ENCODE results near the gene FUBP1.

The FUBP1 gene

DNA sequence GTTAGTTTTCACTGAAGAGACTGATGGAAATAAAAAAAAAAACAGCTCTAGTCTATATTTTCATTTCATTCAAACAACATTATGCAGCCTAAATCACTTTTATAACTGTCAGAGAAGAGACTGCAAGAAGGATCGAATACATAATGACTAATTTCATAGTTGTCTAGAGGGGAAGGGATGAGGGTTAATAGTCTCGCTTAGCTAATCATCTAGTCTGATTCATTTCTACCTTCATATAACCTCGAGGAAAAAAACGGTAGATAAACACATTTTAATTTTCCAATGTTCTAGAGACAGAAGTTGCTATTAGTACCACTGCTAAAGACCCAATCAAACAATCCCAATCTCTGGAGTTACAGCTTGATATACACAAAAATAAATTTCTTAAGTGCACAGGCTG, 3.5 kb downstream of the FUBP1 start:
- TF ChIP-seq, protein P1, sequence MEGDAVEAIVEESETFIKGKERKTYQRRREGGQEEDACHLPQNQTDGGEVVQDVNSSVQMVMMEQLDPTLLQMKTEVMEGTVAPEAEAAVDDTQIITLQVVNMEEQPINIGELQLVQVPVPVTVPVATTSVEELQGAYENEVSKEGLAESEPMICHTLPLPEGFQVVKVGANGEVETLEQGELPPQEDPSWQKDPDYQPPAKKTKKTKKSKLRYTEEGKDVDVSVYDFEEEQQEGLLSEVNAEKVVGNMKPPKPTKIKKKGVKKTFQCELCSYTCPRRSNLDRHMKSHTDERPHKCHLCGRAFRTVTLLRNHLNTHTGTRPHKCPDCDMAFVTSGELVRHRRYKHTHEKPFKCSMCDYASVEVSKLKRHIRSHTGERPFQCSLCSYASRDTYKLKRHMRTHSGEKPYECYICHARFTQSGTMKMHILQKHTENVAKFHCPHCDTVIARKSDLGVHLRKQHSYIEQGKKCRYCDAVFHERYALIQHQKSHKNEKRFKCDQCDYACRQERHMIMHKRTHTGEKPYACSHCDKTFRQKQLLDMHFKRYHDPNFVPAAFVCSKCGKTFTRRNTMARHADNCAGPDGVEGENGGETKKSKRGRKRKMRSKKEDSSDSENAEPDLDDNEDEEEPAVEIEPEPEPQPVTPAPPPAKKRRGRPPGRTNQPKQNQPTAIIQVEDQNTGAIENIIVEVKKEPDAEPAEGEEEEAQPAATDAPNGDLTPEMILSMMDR (IDR thresholded peaks at IDR 0.05) = no peak
- H3K27ac ChIP-seq = no peak overlapping the region

DNA sequence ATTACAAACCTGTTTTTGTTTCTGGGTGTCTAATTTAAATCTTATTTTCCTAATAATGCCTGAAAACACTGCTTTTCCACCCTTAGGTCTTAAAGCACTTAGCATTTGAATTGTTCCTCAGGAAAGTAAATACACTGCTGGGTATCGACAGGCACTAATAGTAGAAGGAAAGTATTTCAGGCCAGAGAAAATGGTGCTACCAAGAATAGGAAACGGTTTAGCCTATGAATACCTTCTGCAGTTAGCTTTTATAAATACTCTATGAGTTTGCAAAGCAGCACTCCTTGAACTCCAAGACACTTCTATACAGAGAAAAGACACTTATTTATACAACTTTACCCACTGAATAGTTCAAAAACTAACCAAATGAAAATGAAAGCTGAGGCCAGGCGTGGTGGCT, 6.8 kb downstream of the FUBP1 start:
- TF ChIP-seq, protein P1 (IDR thresholded peaks at IDR 0.05) = no peak
- TF ChIP-seq ZFX (IDR thresholded peaks at IDR 0.05; ENCODE audit: borderline replicate concordance) = no peak
- H3K27ac ChIP-seq = no peak overlapping the region

DNA sequence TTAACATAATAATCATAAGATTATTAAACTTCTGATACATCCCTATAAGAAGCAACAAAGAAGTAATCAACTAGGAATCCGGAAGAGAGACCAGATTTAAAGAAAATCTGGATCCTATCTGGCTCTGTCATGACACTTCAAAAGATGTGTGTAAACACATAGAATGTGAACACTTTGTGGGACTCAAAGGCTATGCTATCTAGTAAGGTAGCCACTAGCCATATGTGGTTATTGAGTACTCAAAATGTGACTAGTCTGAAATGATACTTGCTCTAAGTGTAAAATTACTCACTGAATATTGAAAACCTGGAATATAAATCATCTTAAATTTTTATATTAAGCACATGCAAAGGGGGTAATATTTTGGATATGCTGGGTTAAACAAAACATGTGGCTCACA, 8.7 kb downstream of the FUBP1 start:
- TF ChIP-seq, protein P1 (IDR thresholded peaks at IDR 0.05) = no peak
- no peak for TF ChIP-seq ZFX (IDR thresholded peaks at IDR 0.05; ENCODE audit: borderline replicate concordance)
- no peak overlapping the region for H3K27ac ChIP-seq

DNA sequence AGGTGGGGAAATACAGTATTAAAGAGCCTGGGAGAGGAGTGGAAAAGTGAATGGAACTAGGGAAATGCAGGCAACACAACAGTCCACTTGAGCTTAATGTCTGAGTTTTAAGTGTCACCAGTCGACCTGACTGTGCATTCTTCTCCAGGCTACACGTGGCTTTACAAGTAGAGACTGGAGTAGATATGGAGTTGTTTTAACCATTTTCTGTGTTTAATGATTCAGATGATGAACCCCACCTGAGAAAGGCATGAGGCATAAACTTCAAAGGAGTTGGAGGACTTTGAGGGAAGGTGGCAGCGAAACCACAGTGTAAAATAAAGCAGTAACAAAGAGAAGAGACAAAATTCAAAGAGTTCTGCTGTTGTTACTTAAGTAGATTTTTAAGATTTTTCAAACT, 12.6 kb downstream of the FUBP1 start:
- H3K27ac ChIP-seq = no peak overlapping the region
- TF ChIP-seq, protein P1 (IDR thresholded peaks at IDR 0.05) = no peak
- no peak for TF ChIP-seq ZFX (IDR thresholded peaks at IDR 0.05; ENCODE audit: borderline replicate concordance)

DNA sequence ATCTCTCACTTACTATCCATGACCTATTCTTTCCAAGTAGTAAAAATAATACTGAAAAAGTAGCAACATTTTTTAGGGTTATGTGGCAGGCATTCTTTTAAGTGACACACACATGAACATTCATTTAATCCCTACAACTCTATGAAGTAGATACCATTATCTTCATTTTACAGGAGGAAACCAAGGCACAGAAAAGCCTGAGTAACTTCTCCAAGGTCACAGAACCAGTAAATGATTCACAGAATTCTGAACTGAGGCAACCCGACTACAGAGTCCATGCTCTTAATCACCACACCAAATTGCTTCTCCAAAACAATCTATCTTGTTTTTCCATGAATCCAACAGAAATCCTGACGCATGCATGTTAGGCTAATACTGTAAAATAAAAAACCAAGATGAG, 17.5 kb downstream of the FUBP1 start:
- H3K27ac ChIP-seq = no peak overlapping the region
- TF ChIP-seq, protein P1 (IDR thresholded peaks at IDR 0.05) = no peak
- TF ChIP-seq ZFX (IDR thresholded peaks at IDR 0.05; ENCODE audit: borderline replicate concordance) = no peak

DNA sequence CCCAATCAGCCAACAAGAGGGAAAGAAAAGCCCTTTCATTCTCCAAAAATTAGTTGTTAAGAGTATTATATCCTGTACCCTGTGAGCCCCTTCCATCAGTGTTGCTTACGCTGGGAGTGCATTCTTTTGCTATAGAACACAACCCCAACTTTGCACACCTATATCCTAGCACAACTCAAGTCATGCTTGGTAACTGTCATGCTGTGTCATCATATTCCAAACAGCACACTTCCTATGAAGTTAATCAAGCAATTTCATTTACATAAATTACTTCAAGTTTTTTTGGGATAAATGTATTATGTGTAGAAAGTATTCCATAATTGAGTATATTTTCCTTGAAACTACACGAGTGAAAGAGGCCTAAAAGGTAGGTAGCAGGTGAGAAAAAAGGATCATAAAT, 20.0 kb downstream of the FUBP1 start:
- no peak overlapping the region for H3K27ac ChIP-seq

DNA sequence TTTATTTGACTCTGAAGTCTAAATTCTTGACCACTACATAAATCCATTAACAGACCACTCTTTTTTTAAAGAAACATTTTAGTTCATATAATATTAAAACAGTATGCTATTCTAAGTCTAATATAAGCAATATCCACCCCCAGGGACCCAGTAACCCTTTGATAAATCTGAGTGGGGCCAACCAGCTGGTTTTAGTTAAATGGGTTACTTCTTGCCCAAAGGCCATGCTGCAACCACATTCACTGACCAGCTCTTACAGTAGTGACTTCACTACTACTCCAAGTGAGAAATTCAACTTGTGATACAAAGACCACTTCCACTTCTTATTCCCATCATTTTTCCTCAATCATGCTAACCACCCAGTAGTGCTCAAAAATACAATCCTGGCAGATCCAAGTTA, 20.5 kb downstream of the FUBP1 start:
- TF ChIP-seq, protein P1 (IDR thresholded peaks at IDR 0.05) = no peak
- no peak for TF ChIP-seq ZFX (IDR thresholded peaks at IDR 0.05; ENCODE audit: borderline replicate concordance)
- no peak overlapping the region for H3K27ac ChIP-seq

More for the DNA sequence above, 20.0 kb downstream of the FUBP1 start:
- TF ChIP-seq, protein P1 (IDR thresholded peaks at IDR 0.05) = no peak
- no peak for TF ChIP-seq ZFX (IDR thresholded peaks at IDR 0.05; ENCODE audit: borderline replicate concordance)

Data from 22Rv1 (cell line).